Loucy (cell line): ENCODE data around the gene ROBO1.

Source experiments
- EZH2phosphoT487 ChIP-seq: fragments of 200-600 bp; IDR thresholded peaks from 2 replicates; pipeline ENCODE4 v1.6.1; 2018; ENCODE audit warnings: antibody characterized with exemption, mild to moderate bottlenecking, moderate library complexity, borderline replicate concordance
- TF ChIP-seq, protein P1 (sequence below): fragments of 200-600 bp; sonication (generic); conservative IDR thresholded peaks from 2 replicates; pipeline ENCODE4 v1.5.1; 2014; ENCODE audit warnings: mild to moderate bottlenecking, antibody characterized with exemption, low read length

DNA sequence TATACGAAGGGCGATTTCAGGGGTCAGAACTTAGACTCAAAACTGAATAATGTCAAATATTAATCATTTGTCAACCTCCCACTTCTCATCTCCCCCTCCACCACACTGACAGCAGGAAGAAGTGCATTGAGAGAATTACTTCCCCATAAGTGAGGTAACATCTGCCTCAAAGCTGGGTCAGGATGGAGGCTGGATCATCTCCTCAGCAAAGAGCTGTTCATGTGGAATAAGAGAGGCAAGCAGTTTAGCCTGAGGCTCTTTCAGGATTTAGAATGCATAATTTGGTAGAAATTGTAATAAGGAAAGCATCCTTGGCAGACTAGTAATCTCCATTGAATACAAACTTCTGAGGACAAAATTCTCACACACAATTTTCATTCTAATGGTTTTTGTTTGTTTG lies 512.1 kb downstream of the ROBO1 start:
- TF ChIP-seq, protein P1, sequence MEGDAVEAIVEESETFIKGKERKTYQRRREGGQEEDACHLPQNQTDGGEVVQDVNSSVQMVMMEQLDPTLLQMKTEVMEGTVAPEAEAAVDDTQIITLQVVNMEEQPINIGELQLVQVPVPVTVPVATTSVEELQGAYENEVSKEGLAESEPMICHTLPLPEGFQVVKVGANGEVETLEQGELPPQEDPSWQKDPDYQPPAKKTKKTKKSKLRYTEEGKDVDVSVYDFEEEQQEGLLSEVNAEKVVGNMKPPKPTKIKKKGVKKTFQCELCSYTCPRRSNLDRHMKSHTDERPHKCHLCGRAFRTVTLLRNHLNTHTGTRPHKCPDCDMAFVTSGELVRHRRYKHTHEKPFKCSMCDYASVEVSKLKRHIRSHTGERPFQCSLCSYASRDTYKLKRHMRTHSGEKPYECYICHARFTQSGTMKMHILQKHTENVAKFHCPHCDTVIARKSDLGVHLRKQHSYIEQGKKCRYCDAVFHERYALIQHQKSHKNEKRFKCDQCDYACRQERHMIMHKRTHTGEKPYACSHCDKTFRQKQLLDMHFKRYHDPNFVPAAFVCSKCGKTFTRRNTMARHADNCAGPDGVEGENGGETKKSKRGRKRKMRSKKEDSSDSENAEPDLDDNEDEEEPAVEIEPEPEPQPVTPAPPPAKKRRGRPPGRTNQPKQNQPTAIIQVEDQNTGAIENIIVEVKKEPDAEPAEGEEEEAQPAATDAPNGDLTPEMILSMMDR, result no peak
- no peak for TF ChIP-seq EZH2phosphoT487
